ENCODE results near the gene EFCAB6.

DNA sequence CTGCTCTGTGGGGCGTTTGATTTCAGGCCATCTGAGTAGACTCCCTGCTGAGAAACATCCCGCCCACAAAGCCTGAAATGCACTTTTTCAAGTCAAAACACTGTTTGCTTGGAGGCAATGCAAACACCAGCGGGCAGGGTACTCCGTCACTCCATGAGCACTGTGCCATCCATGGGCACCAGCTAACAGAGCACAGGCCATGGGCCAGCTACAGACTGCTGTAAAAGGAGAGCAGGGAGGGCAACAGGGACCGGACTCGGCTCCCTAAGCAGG is 16.6 kb upstream of the EFCAB6 start:
- TF ChIP-seq, protein P1, sequence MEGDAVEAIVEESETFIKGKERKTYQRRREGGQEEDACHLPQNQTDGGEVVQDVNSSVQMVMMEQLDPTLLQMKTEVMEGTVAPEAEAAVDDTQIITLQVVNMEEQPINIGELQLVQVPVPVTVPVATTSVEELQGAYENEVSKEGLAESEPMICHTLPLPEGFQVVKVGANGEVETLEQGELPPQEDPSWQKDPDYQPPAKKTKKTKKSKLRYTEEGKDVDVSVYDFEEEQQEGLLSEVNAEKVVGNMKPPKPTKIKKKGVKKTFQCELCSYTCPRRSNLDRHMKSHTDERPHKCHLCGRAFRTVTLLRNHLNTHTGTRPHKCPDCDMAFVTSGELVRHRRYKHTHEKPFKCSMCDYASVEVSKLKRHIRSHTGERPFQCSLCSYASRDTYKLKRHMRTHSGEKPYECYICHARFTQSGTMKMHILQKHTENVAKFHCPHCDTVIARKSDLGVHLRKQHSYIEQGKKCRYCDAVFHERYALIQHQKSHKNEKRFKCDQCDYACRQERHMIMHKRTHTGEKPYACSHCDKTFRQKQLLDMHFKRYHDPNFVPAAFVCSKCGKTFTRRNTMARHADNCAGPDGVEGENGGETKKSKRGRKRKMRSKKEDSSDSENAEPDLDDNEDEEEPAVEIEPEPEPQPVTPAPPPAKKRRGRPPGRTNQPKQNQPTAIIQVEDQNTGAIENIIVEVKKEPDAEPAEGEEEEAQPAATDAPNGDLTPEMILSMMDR (conservative IDR thresholded peaks at IDR 0.05) = no peak
- no peak for TF ChIP-seq EZH2 (IDR thresholded peaks at IDR 0.05; ENCODE audit: low read depth)

Measured in PC-9 (cell line).